Gastrocnemius medialis (tissue), 4 donors: ENCODE measurements around the gene CPNE7.

Source experiments
- CTCF ChIP-seq, 5 experiments: fragments of 450-650 bp in 3 of 5; fragments of 200-600 bp in 2 of 5; sonication (generic) in 2 of 5; IDR thresholded peaks in 4 of 5; conservative IDR thresholded peaks in 1 of 5; 1 replicate in 4 of 5; 2 replicates in 1 of 5; pipeline ENCODE4 v1.5.1; 2016 to 2019; ENCODE audit warnings: antibody characterized with exemption in 5 of 5, mild to moderate bottlenecking in 3 of 5, moderate library complexity in 3 of 5
- POLR2A ChIP-seq, 2 donors: fragments of 450-650 bp; IDR thresholded peaks; one replicate each; pipeline ENCODE4 v1.6.1; 2017; ENCODE audit warnings: antibody characterized with exemption in 2 of 2, mild to moderate bottlenecking in 2 of 2, moderate library complexity in 2 of 2

GRCh38 chr16:89545044-89545830 is 30.3 kb upstream of the CPNE7 start:
- TF ChIP-seq POLR2A (IDR thresholded peaks at IDR 0.05) (no peak), CTCF (IDR thresholded peaks at IDR 0.05 in 4 of 5, conservative IDR thresholded peaks at IDR 0.05 in 1 of 5) (no peak)
